Right cardiac atrium (tissue), 5 donors: ENCODE results near the gene PILRA. TPM values are rescaled to one million over a fixed set of nuclear protein-coding genes. Genes with fewer than 3 reads are reported as not detected.
"Not testable (repeated sequence)": the region's sequence is repeated elsewhere in the genome, so short reads cannot be mapped to it uniquely, and the experiment has no call there.

Experiments
- ATAC-seq, 2 donors: fragments of 200-7000 bp; cut with Tn5 transposase; one replicate each; pipeline versions ENCODE4 v1.8.0 to v1.9.1; 2020; ENCODE audit warnings: moderate library complexity in 2 of 2, mild to moderate bottlenecking in 1 of 2
- DNase-seq, 3 donors: peaks; one replicate each; pipeline ENCODE4 v3.0.0-alpha.2; 2020
- H3K27ac ChIP-seq: one replicate; pipeline ENCODE4 v1.5.1; 2013; ENCODE audit warnings: mild to moderate bottlenecking, low read length, control low read depth, moderate library complexity
- H3K27me3 ChIP-seq: one replicate; pipeline ENCODE4 v1.6.1; 2013; ENCODE audit not compliant: control insufficient read depth, insufficient read depth
- H3K4me1 ChIP-seq: one replicate; pipeline ENCODE4 v1.6.1; 2013; ENCODE audit warnings: low read length; ENCODE audit not compliant: control insufficient read depth, insufficient read depth
- H3K4me3 ChIP-seq: one replicate; pipeline ENCODE4 v1.5.1; 2013; ENCODE audit warnings: low read length, control low read depth
- H3K9me3 ChIP-seq: one replicate; pipeline ENCODE4 v1.6.1; 2013; ENCODE audit warnings: low read length; ENCODE audit not compliant: control insufficient read depth
- WGBS: extraction: QIAGEN DNeasy Blood & Tissue Kit; methylation state at CpG from one replicate; pipeline ENCODE4 v1.1.7; 2013; 5-methylcytosine and 5-hydroxymethylcytosine counted together
- intact Hi-C, 4 donors: fragments of 100-400 bp; cut with DNase I; formaldehyde crosslinking; loops; one replicate each; pipeline versions ENCODE4 v1.11.0 to v1.14.0; 2022 to 2023
- polyA plus RNA-seq: library from polyadenylated mRNA; stranded (reverse); fragments of 200-250 nt; gene quantifications from one replicate; pipeline ENCODE4 v1.2.3, GENCODE V29; 2013
- total RNA-seq, 4 donors: library from RNA; stranded (reverse); fragmentation: NEBNext Ultra II Directional; extraction: Animal tissue kit (Norgen Biotek cat#: 25700); gene quantifications; one replicate each; pipeline ENCODE4 v1.2.1, GENCODE V29; 2021
- donor health status: healthy with polysubstance abuse.
- donor health status: DM: no; HTN: yes; CAD: no.
- donor health status: DM: no; HTN: no; CAD: no.
- donor health status: DM: no; HTN: yes; CAD: no; lungs with severe emphysema.
- donor health status: DM: yes; HTN: yes; CAD: no.

PILRA gene
- total and polyA plus RNA-seq, 5 donors, result 2.3 to 5.3 (median 4.8) TPM

GRCh38 chr7:100345288-100345672, 28.0 kb upstream of the PILRA start:
- H3K4me3 ChIP-seq, H3K4me1 ChIP-seq, H3K9me3 ChIP-seq, H3K27me3 ChIP-seq, intact Hi-C loops, H3K27ac ChIP-seq: not testable (repeated sequence)
- DNase-seq (peak; percentile 80 to 92 (median 89)), ATAC-seq (peak; percentile 27 to 77)
- 0% methylated on average over 3 of the region's 5 CpGs for WGBS

DNA sequence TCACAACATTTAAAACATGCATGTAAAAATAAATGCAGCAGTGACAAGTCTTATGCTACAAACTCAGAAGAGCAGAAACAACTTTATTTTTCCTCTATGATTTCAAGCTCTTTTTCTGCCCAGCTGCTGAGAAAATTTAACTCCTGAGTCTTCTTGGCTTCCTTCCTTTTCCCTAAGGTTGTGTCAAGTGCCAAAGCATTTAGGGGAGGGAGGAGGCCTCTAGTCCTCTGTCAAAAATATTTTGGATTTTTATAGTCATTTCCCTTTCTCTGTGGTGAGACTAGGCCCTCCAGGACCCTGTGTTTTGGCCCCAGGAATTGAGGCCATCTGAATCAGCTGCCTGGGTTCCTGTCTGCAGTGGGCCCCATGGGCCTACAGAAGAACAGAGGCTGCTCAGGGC, 26.4 kb upstream of the PILRA start:
- intact Hi-C loops, result no loop called here

DNA sequence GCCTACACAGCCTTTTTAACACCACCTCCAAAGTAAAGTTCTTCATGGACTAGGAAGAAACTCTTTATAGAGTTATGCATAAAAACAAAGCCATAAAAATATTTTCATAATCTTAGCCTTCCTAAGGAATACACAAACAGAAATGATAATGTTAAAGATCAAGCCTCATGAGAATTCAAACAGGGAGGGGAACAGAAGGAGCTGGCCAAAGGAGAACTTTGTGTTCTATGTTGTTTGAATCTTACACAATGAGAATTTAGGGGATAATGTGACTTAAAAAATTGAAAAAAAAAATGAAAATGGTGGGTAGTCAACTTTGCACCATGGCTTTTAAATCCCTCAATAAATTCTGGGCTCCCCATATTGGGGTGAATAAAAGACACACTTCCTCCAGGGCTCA, 24.5 kb upstream of the PILRA start:
- Histone ChIP-seq H3K4me3 (no peak overlapping the region), H3K4me1 (no peaks in the 10 kb centered on the region), H3K27me3 (no peaks in the 10 kb centered on the region), H3K27ac (no peak overlapping the region), H3K9me3 (no peaks in the 10 kb centered on the region)
- intact Hi-C loops, result no loop called here
- DNase-seq, result no peak
- no peak for ATAC-seq

More for the DNA sequence above, 26.4 kb upstream of the PILRA start:
- no peak for DNase-seq
- Histone ChIP-seq H3K27ac (no peak overlapping the region), H3K9me3 (no peaks in the 10 kb centered on the region), H3K4me3 (no peak overlapping the region), H3K27me3 (no peaks in the 10 kb centered on the region), H3K4me1 (no peaks in the 10 kb centered on the region)
- no peak for ATAC-seq

- ATAC-seq (no peak), DNase-seq (no peak)
- Histone ChIP-seq H3K27ac (no peak overlapping the region), H3K4me1 (no peaks in the 10 kb centered on the region), H3K27me3 (no peaks in the 10 kb centered on the region), H3K9me3 (no peaks in the 10 kb centered on the region), H3K4me3 (no peak overlapping the region)
- intact Hi-C loops, result no loop called here
- WGBS, result 91% methylated on average over 6 of the region's 6 CpGs
Observed at GRCh38 chr7:100349757-100350156, 23.5 kb upstream of the PILRA start.

- Histone ChIP-seq H3K9me3 (no peaks in the 10 kb centered on the region), H3K4me3 (no peak overlapping the region), H3K4me1 (no peaks in the 10 kb centered on the region), H3K27me3 (no peaks in the 10 kb centered on the region), H3K27ac (no peak overlapping the region)
- intact Hi-C loops, result no loop called here
- WGBS, result 88% methylated on average over 6 of the region's 6 CpGs
- no peak for ATAC-seq
- DNase-seq, result no peak
Observed at GRCh38 chr7:100351657-100352058, 21.6 kb upstream of the PILRA start.

GRCh38 chr7:100352230-100352781, 21.0 kb upstream of the PILRA start:
- H3K27ac ChIP-seq, DNase-seq, ATAC-seq, H3K4me3 ChIP-seq, H3K27me3 ChIP-seq, H3K4me1 ChIP-seq, intact Hi-C loops, H3K9me3 ChIP-seq: not testable (repeated sequence)
- WGBS, result 87% methylated on average over 18 of the region's 18 CpGs

DNA sequence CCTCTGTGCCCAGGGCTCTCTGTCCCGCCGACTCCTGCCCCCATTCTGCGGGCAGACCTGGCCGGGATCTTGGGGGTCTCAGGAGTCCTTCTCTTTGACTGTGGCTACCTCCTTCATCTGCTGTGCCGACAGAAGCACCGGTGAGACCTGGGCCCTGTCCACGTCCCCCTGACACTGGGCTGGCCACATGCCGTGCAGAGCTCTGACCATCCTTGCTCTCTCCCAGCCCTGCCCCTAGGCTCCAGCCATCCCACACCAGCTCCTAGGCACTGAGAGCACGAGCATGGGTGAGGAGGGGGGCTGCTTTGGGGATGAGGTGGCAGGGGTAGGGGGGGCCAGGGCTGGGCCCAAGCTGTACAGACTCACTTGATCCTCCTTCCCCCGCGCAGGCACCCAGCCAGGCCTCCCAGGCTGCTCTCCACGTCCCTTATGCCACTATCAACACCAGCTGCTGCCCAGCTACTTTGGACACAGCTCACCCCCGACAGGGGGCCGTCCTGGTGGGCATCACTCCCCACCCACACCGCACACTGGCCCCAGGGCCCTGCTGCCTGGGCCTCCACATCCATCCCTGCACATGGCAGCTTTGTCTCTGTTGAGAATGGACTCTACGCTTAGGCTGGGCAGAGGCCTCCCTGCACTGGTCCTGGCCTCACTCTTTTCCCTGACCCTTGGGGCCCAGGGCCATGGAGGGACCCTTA, 20.2 kb upstream of the PILRA start:
- Histone ChIP-seq H3K27me3 (no peaks in the 10 kb centered on the region), H3K4me3 (no peak overlapping the region), H3K4me1 (no peaks in the 10 kb centered on the region), H3K9me3 (no peaks in the 10 kb centered on the region), H3K27ac (no peak overlapping the region)
- 92% methylated on average over 16 of the region's 16 CpGs for WGBS
- peak in 1 of 2 donors; percentile 5 for ATAC-seq
- intact Hi-C loops, result no loop called here
- DNase-seq, result no peak

DNA sequence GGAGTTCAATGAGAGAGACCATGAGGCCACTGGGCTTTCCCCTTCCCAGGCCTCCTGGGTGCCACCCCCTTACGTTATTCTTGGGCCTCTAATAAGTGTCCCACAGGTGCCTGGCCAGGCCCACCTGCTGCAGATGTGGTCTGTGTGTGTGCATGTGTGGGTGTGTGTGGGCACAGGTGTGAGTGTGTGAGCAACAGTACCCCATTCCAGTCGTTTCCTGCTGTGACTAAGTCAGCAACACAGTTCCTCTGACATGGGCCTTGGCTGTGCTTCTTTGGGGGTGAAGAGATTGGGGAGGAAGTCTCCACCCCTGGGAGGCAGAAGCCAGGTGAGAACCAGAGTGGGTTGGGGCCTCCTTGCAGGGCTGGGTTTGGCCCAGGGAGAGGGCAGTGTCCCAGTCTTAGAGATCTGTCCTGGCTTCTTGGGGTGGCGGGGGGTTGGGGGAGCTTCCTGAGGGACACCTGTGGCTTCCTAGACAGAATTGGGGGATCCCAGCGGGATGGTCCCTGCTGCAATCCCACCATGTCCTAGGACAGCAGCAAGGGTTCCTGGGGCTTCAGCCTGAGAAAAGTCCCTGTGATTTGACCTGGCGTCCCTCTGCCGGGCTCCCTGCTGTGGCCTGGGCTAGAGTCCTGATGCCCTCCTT, 19.5 kb upstream of the PILRA start:
- DNase-seq (no peak), ATAC-seq (no peak)
- no peaks in the 10 kb centered on the region for H3K27me3 ChIP-seq
- H3K27ac ChIP-seq, result no peak overlapping the region
- H3K4me3 ChIP-seq, result no peak overlapping the region
- H3K9me3 ChIP-seq, result no peaks in the 10 kb centered on the region
- WGBS, result 87% methylated on average over 6 of the region's 6 CpGs
- H3K4me1 ChIP-seq, result no peaks in the 10 kb centered on the region
- intact Hi-C loops, result no loop called here

DNA sequence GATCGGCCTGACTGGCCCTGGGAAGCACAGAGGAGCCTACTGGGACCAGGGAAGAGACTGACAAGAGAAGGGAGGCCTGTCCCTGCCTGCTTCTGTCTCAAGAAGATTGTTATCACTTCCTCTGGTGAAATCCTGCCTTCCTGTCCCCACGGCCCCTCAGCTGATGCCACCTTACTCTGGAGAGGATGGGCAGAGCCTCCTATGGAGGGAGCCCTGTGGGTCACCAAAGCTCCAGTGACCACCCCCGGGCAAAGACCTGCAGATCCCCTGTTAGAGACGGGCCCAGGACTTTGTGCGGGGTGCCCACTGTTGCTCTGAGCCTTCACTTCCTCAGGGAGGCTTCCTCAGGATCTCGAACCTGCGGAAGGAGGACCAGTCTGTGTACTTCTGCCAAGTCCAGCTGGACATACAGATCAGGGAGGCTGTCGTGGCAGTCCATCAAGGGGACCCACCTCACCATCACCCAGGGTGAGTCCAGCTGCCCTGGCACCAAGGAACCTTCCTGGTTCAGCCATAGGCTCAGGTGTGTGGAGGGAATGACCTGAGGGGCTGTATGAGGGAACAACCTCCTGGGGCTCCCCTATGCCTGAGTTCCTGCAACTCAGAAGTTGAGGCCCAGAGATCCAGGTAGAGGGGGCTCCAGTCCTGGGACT, 16.7 kb upstream of the PILRA start:
- no peak for DNase-seq
- whole genome bisulfite sequencing, result 82% methylated on average over 8 of the region's 8 CpGs

GRCh38 chr7:100357131-100357561, 16.1 kb upstream of the PILRA start:
- no peak for DNase-seq
- H3K27me3 ChIP-seq, result no peaks in the 10 kb centered on the region
- no peak overlapping the region for H3K4me3 ChIP-seq
- 94% methylated on average over 6 of the region's 6 CpGs for WGBS
- no peaks in the 10 kb centered on the region for H3K4me1 ChIP-seq
- ATAC-seq, result no peak
- no peak overlapping the region for H3K27ac ChIP-seq
- intact Hi-C loops, result no loop called here
- H3K9me3 ChIP-seq, result no peaks in the 10 kb centered on the region

More for the DNA sequence above, 16.7 kb upstream of the PILRA start:
- no peak for ATAC-seq
- intact Hi-C loops, result no loop called here
- Histone ChIP-seq H3K9me3 (no peaks in the 10 kb centered on the region), H3K4me3 (no peak overlapping the region), H3K27ac (no peak overlapping the region), H3K4me1 (no peaks in the 10 kb centered on the region), H3K27me3 (no peaks in the 10 kb centered on the region)
